Measurements from ENCODE around the gene ZNF74.

DNA sequence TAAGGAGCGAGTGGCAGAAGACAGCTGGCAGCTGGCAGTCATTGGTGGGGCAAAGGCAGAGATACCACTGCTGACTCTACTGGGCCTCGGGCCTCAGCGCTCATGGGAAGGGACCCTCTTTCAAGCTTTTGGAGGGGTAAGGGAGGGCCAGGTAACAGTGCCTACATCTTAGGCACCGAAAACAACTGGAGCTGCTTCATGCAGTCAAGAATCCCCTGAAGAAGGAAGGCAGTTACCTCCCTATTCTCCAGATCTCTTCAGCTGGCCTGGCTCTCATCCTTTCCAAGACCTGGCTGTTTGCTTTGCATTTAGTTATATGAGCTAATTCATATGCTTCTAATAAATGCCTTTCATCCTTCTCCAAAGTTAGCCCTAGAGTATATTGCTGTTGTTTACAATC, 15.8 kb upstream of the ZNF74 start:
- TF ChIP-seq, protein P1, sequence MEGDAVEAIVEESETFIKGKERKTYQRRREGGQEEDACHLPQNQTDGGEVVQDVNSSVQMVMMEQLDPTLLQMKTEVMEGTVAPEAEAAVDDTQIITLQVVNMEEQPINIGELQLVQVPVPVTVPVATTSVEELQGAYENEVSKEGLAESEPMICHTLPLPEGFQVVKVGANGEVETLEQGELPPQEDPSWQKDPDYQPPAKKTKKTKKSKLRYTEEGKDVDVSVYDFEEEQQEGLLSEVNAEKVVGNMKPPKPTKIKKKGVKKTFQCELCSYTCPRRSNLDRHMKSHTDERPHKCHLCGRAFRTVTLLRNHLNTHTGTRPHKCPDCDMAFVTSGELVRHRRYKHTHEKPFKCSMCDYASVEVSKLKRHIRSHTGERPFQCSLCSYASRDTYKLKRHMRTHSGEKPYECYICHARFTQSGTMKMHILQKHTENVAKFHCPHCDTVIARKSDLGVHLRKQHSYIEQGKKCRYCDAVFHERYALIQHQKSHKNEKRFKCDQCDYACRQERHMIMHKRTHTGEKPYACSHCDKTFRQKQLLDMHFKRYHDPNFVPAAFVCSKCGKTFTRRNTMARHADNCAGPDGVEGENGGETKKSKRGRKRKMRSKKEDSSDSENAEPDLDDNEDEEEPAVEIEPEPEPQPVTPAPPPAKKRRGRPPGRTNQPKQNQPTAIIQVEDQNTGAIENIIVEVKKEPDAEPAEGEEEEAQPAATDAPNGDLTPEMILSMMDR (IDR thresholded peaks at IDR 0.05) = no peak
- no peak for TF ChIP-seq POLR2A (IDR thresholded peaks at IDR 0.05; ENCODE audit: low read depth)
